Central memory CD8-positive, alpha-beta T cell (primary cell): ENCODE measurements around the gene PSMA1.

Source experiments
- ATAC-seq: fragments of 150-1000 bp; cut with Tn5 transposase; replicated peaks from 2 replicates; pipeline ENCODE4 v1.10.0; 2022; ENCODE audit warnings: mild to moderate bottlenecking, moderate FRiP score, moderate number of reproducible peaks; ENCODE audit not compliant: poor library complexity, severe bottlenecking; ENCODE audit errors: extremely low read depth
- DNase-seq, 2 donors: peaks; one replicate each; pipeline ENCODE4 v3.0.0; 2021; ENCODE audit warnings: low spot score in 2 of 2
- H3K27ac Mint-ChIP-seq: one replicate; pipeline ENCODE4 v1.8.0; 2022; ENCODE audit warnings: low read depth, mild to moderate bottlenecking, moderate library complexity, mixed read lengths
- H3K27me3 Mint-ChIP-seq: one replicate; pipeline ENCODE4 v1.8.0; 2022; ENCODE audit warnings: mixed read lengths
- H3K36me3 Mint-ChIP-seq: one replicate; pipeline ENCODE4 v1.8.0; 2022; ENCODE audit warnings: mild to moderate bottlenecking, moderate library complexity, mixed read lengths; ENCODE audit not compliant: insufficient read depth
- H3K4me1 Mint-ChIP-seq: one replicate; pipeline ENCODE4 v1.8.0; 2022; ENCODE audit warnings: mixed read lengths
- H3K4me3 Mint-ChIP-seq: one replicate; pipeline ENCODE4 v1.8.0; 2022; ENCODE audit warnings: mild to moderate bottlenecking, moderate library complexity, mixed read lengths
- H3K9me3 Mint-ChIP-seq: one replicate; pipeline ENCODE4 v1.8.0; 2022; ENCODE audit warnings: mixed read lengths

Gene PSMA1

DNA sequence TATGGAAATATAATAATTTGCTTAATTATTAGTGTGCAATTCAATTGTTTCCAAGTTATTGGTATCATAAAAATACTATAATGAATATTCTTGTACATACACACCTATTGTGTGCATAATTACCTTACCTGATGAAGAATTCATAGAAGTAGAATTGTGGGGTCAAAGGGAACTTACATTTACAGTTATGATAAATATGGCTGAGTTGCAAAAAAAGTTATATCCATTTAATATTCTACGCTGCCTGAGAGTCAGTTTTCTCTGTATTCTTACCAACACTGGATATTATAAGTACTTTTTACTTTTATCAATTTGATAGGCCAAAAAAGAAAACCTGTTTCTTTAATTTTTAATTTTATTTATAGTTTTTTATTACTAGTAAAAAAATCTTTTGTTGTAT lies 2.1 kb upstream of the PSMA1 start:
- H3K27ac Mint-ChIP-seq: no peak overlapping the region
- ATAC-seq (no peak), DNase-seq (no peak)
- peaks cover 18% of the 10 kb centered on the region for H3K36me3 Mint-ChIP-seq
- H3K27me3 Mint-ChIP-seq: no peaks in the 10 kb centered on the region
- peaks cover 24% of the 10 kb centered on the region for H3K4me1 Mint-ChIP-seq
- no peak overlapping the region for H3K4me3 Mint-ChIP-seq
- no peaks in the 10 kb centered on the region for H3K9me3 Mint-ChIP-seq

DNA sequence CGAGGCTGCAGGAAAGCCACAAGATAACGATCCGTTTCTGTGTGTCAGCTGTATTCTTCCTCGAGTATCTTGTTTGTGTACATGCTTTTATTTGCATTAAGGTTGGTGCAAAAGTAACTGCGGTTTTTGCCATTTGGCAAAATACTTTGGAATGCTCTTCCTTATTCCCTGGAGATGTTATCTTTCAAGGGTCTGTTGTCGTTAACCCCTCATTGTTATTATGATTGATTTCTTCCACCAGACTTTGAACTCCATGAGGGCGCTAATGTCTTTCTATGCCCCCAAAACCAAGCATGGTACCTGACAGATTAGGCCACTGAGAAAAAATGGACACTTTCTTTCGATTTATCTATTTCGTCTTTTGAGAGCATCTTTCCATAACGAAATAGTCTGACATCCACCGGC lies 563 bp upstream of the PSMA1 start:
- Mint-ChIP-seq H3K4me3 (peak overlapping the region; percentile 93), H3K36me3 (peaks cover 28% of the 10 kb centered on the region), H3K4me1 (peaks cover 24% of the 10 kb centered on the region), H3K27me3 (no peaks in the 10 kb centered on the region), H3K27ac (peak overlapping the region; percentile 96), H3K9me3 (no peaks in the 10 kb centered on the region)
- no peak for ATAC-seq
- DNase-seq: no peak

DNA sequence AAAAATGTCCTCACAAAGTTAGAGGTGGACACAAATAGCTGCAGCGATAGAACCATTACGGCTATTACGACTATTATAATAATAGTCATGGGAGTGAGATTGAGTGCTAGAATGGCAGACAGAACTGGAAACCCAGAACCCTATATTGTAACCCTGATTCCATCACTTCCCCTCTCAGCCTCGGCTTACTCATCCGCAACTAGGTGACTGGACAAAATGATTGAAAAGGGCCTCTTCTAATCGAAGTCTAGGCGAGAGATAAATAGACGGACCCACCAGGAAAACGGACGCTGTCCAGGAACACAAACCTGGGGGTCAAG lies 629 bp downstream of the PSMA1 start:
- H3K4me3 Mint-ChIP-seq: peak overlapping the region; percentile 93
- H3K36me3 Mint-ChIP-seq: peaks cover 33% of the 10 kb centered on the region
- H3K27ac Mint-ChIP-seq: peak overlapping the region; percentile 96
- no peaks in the 10 kb centered on the region for H3K9me3 Mint-ChIP-seq
- H3K4me1 Mint-ChIP-seq: peaks cover 24% of the 10 kb centered on the region
- ATAC-seq (peak; percentile 17), DNase-seq (no peak)
- no peaks in the 10 kb centered on the region for H3K27me3 Mint-ChIP-seq

DNA sequence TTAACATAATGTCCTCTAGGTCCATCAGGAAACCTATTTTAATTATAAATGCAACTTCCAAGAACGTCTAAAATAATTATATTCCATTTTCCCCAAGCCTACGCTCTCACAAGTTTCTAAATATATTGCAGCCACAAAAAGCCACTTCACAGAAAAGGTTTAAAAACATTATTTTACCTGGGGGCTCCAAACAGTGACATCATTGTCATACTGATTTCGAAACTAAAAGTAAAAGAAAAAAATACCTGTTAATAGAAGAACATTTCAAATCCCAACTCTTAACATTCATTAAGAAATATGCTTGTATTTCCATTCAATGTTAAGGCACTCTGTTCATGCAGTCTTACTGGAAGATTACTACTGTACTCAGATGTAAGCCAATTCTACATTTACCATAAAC lies 1.4 kb downstream of the PSMA1 start:
- ATAC-seq: no peak
- no peaks in the 10 kb centered on the region for H3K9me3 Mint-ChIP-seq
- H3K27ac Mint-ChIP-seq: peak overlapping the region; percentile 96
- H3K36me3 Mint-ChIP-seq: peaks cover 37% of the 10 kb centered on the region
- DNase-seq: no peak
- no peaks in the 10 kb centered on the region for H3K27me3 Mint-ChIP-seq
- peak overlapping the region; percentile 93 for H3K4me3 Mint-ChIP-seq
- peaks cover 24% of the 10 kb centered on the region for H3K4me1 Mint-ChIP-seq

DNA sequence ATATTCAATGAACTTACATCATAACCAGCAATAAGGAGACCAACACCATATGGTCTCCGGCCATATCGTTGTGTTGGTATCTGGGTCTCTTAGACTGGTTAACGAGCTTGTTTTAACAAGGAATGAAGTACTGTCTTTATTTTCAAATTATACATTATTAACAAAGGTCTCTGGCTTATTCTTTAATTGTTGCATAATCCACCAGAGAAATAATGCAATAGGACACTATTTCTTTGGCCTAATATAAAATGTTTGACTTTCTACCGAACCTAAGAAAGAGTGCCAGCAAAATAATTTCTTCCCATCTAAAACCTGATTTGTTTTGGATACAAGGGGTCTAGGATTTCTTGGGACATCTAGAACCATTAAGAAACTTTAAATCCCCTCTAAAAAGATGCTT lies 6.4 kb downstream of the PSMA1 start:
- no peaks in the 10 kb centered on the region for H3K9me3 Mint-ChIP-seq
- H3K27me3 Mint-ChIP-seq: no peaks in the 10 kb centered on the region
- peaks cover 19% of the 10 kb centered on the region for H3K4me1 Mint-ChIP-seq
- H3K36me3 Mint-ChIP-seq: peaks cover 67% of the 10 kb centered on the region
- ATAC-seq (no peak), DNase-seq (no peak)
- no peak overlapping the region for H3K27ac Mint-ChIP-seq
- no peak overlapping the region for H3K4me3 Mint-ChIP-seq

DNA sequence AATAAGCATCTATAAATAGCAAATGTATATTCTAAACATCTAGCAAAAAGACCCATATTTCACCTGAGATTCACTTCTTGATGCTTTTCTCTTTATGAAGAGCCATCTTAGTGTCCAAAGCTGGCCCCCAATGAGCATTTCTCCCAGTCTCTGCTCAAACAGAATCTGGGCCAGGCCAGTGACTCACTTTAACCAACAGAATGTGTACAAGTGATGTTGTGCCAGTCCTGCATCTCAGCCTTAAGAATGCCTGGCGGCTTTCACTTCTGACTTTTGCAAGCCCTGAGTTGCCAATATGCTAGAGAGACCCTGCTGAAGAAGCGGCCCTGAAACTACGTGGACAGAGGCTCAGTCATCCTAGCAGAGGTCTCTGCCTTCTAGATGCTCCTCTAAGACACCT lies 13.7 kb downstream of the PSMA1 start:
- DNase-seq: no peak
- H3K27me3 Mint-ChIP-seq: no peaks in the 10 kb centered on the region

DNA sequence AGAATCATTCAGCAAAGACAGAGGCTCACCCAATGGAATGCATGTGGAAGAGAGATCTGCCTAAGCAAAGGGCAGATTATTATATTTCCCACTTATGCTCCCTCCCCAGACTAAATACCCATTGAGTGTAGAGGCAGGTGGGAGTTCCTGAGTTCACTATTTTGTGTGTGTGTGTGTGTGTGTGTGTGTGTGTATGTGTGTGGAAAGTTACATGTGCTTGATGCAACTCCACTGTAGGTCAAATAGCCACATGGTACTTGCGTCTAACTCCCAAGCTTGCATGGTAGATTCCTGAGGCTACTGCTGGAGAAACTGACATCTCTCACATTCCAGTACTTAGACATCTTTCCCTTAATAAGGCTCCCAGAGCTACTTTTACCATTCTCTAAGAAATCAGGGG lies 17.2 kb downstream of the PSMA1 start:
- Mint-ChIP-seq H3K9me3 (no peaks in the 10 kb centered on the region), H3K36me3 (peaks cover 60% of the 10 kb centered on the region), H3K27me3 (no peaks in the 10 kb centered on the region), H3K4me1 (peaks cover 23% of the 10 kb centered on the region), H3K27ac (no peak overlapping the region), H3K4me3 (no peak overlapping the region)
- DNase-seq (no peak), ATAC-seq (no peak)

More for the DNA sequence above, 13.7 kb downstream of the PSMA1 start:
- Mint-ChIP-seq H3K4me1 (peaks cover 5% of the 10 kb centered on the region), H3K27ac (no peak overlapping the region), H3K4me3 (no peak overlapping the region), H3K9me3 (no peaks in the 10 kb centered on the region), H3K36me3 (peaks cover 72% of the 10 kb centered on the region)
- no peak for ATAC-seq

DNA sequence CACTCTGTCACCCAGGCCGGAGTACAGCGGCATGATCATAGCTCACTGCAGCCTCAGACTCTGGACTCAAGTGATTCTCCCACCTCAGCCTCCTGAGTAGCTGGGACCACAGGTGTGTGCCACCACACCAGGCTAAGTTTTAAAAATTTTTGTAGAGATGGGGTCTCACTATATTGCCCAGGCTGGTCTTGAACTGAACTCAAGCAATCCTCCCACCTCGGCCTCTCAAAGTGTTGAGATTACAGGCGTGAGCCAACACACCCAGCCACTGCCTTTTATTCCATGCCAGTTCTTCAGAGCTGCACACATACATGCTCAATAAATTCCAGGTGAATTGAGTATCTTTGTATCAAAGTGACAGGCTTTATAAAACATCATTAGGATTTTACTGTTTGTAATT lies 18.1 kb downstream of the PSMA1 start:
- H3K9me3 Mint-ChIP-seq: no peaks in the 10 kb centered on the region
- peaks cover 60% of the 10 kb centered on the region for H3K36me3 Mint-ChIP-seq

DNA sequence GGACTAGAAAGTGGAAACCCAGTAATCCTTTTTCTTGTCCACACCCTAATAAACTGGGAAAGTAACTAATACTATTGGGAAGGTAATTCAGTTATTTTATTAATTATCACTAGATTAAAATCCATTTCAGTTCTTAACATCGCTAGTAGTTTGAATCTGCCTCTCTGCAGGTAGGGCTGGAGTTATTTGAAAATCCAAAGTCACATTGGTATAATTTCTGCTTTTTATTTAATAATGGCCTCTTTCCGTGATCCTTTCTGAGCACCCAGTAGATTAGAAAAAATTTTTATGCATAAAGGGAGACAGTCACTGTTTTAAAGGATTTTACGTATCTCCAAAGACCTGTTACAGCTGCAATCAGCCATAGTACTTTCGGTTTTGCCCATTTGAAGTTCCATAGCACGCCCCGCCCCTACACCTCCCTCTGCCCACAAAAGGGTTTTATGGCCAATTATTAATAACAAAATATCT lies 20.0 kb downstream of the PSMA1 start:
- DNase-seq (no peak), ATAC-seq (peak; percentile 66)
- Mint-ChIP-seq H3K27me3 (no peaks in the 10 kb centered on the region), H3K9me3 (no peaks in the 10 kb centered on the region), H3K36me3 (peaks cover 56% of the 10 kb centered on the region), H3K27ac (peak overlapping the region; percentile 99), H3K4me1 (peaks cover 43% of the 10 kb centered on the region), H3K4me3 (peak overlapping the region; percentile 95)

More for the DNA sequence above, 18.1 kb downstream of the PSMA1 start:
- Mint-ChIP-seq H3K27me3 (no peaks in the 10 kb centered on the region), H3K4me3 (no peak overlapping the region), H3K4me1 (peaks cover 33% of the 10 kb centered on the region), H3K27ac (no peak overlapping the region)
- DNase-seq: no peak
- ATAC-seq: no peak

DNA sequence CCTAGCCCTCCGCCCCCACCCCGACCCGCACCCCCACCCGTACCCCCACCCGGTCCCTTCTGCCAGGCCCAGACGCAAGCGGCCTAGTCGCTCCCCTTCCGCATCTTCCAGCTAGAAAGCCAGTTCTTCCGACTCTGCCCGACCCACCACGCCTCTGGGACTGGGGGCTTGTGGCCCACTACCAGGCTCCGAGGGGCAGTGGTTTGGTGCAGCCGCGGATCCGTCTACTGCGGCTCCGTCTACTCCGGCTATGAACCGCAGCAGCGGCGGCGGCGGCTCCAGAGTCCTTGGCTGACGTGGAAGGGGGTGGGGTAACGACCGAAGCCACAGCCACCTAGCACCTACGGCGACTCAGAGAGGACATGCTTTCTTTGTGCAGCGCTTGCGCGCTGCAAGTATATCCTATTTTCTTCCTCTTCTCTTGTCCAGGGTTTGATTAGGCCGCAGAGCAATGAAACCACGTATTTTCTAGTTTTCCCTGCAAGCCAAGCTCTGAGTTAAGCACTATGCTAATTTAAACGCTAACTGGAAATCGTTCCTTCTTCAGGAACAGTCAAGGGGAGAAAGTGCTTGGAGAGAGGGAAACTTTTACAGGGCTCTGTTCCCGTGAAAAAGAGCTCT lies 20.5 kb downstream of the PSMA1 start, which contains the start of gene COPB1:
Gene COPB1, minus strand, starts transcription at position 252 of the 621 bp plus-strand sequence. CDS start 883 bp downstream, outside the sequence.
- H3K36me3 Mint-ChIP-seq: peaks cover 57% of the 10 kb centered on the region
- H3K4me1 Mint-ChIP-seq: peaks cover 49% of the 10 kb centered on the region
- ATAC-seq (peak; percentile 95), DNase-seq (peak; percentile 85 to 90)
- H3K27me3 Mint-ChIP-seq: no peaks in the 10 kb centered on the region
- H3K27ac Mint-ChIP-seq: peak within 1 kb of the TSS; percentile 99
- no peaks in the 10 kb centered on the region for H3K9me3 Mint-ChIP-seq
- H3K4me3 Mint-ChIP-seq: peak within 1 kb of the TSS; percentile 95

DNA sequence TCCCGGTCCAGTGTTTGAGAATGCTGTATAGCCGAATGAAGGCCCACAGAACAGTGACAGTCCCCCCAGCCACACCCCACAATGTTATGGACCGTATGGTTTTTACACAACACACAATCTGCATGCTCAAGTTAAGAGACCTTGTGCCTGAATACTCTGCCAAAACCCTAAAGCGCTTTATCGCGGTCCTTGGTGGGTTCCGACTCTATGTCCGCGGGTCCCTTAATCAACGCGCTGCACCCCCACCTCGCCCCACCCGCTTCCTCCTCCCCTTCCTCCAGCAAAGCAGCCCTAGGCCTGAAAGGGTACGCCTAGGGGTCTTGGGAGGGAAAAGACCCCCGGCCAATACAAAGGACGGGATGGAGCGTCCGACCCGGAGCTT lies 21.0 kb downstream of the PSMA1 start:
- Mint-ChIP-seq H3K27ac (peak overlapping the region; percentile 99), H3K27me3 (no peaks in the 10 kb centered on the region), H3K36me3 (peaks cover 55% of the 10 kb centered on the region), H3K9me3 (no peaks in the 10 kb centered on the region), H3K4me1 (peaks cover 51% of the 10 kb centered on the region), H3K4me3 (peak overlapping the region; percentile 95)
- DNase-seq (peak in 1 of 2 donors; percentile 27), ATAC-seq (peak; percentile 29)

DNA sequence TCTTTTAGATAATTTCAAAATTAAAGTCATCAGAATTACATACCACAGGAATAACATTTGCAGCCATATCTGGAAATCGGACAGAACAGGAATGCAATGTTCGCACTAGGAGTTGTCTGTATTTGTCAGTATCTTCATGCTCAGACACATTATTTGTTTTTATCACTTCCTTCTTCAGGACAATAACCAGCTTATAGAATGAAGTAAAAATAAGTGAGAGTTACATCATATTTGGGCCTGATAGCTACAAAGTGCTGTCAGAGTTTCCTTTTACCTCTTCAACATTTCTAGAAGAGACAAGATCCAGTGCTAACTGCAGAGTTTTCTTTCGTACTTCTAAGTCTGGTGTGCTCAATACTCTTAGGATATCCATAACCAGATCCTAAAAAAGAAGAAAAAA lies 39.5 kb downstream of the PSMA1 start:
- no peaks in the 10 kb centered on the region for H3K9me3 Mint-ChIP-seq

DNA sequence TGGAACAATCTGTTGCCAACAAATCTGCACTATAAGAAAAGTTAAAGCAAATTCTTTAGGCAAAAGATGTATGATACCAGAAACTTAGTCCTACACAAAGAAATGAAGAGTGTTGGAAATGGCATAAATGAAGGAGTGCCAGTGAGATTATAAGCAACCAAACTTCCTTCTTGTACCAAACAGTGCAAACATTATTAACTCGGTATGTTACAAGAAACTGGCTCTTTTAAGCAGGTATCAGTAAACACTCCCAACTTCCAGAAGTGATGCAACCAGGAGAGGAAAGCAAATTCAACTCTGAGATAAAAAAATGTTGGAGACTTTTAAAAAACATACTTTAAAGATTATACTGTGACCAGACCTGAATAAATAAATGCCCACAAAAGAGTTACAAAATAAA lies 49.1 kb downstream of the PSMA1 start:
- Mint-ChIP-seq H3K4me1 (peaks cover 57% of the 10 kb centered on the region), H3K36me3 (peaks cover 82% of the 10 kb centered on the region), H3K27ac (peak overlapping the region; percentile 81), H3K27me3 (no peaks in the 10 kb centered on the region), H3K9me3 (no peaks in the 10 kb centered on the region), H3K4me3 (no peak overlapping the region)
- DNase-seq (no peak), ATAC-seq (no peak)

More for the DNA sequence above, 39.5 kb downstream of the PSMA1 start:
- no peak overlapping the region for H3K27ac Mint-ChIP-seq
- H3K27me3 Mint-ChIP-seq: no peaks in the 10 kb centered on the region
- ATAC-seq (no peak), DNase-seq (no peak)
- no peak overlapping the region for H3K4me3 Mint-ChIP-seq
- peaks cover 83% of the 10 kb centered on the region for H3K36me3 Mint-ChIP-seq
- peaks cover 23% of the 10 kb centered on the region for H3K4me1 Mint-ChIP-seq
